Kidney capillary endothelial cell (primary cell): ENCODE results near the gene TBC1D5.

Source experiments
- DNase-seq: peaks from one replicate; pipeline ENCODE4 v3.0.0-alpha.2; 2018; ENCODE audit warnings: low spot score

TBC1D5 gene

DNA sequence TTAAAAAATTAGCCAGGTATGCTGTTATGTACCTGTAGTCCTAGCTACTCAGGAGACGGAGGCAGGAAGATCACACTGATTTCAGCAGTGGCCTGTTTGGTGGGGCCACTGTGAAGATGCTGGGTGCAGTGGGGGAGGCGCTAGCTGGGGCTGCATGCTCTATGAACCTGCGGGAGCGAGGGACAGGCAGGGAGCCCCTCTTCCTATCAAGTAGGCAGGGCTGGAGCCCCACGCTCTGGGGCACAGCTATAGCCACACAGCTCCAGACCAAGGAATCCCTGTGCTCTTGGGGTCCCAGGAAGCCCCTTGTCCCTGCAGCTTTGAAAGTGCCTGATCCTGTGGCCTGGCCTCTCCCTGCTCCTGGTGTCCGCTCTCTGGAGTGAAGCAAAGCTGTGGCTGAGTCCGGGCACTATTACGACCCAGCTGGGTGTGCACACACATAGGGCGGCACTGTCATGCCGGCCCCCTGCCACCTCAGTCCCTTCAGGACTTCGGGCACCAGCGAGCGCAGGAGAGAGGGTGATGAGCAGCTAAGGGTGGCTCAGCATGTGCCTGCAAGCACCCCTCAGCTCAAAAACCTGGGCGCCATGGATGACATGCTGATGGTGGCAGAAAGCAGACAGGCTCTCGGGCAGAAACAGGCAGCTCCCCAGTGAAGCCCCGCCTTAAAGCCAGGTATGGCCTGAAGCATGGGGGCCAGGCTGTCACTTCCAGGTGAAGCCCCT lies 262.6 kb downstream of the TBC1D5 start:
- no peak for DNase-seq

GRCh38 chr3:17478673-17479072 lies 263.8 kb downstream of the TBC1D5 start:
- DNase-seq = peak; percentile 60

DNA sequence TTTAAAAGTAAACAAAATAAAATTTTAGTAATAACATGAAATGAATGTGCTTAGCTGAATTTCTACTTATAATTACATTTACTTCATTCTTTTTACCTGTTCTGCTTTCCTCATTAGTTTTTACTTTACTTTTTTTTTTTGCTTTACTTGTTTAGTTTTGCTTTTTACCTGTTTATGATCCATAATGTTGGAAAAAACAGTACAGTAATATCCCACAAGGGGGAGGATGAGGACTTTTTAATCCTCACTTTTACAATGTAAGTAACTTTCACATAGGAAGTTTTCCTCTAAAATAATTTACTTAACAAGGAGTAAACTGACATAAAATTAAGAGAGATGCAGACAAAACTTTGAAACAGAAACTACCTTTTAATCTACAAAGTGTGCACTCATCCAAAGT lies 268.7 kb downstream of the TBC1D5 start:
- DNase-seq = no peak

DNA sequence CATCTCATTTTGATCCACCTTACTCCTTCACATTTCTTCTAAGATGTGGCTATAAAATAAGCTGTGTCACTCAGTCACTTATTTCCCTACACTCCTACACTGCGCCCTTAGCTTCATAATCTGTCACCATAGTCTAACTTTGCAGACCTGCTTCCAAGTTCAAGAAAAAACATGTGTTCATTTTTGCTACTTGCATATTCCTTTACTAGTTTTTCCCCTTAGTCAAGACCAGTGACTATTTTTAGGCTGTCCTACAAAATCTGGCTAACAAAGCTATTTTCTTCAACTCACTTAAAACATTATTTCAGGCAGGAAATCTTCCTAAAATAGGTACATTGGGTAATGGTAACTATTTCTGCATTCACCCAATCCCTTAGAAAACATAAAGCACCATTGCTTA lies 272.5 kb downstream of the TBC1D5 start:
- no peak for DNase-seq

- no peak for DNase-seq
Observed at GRCh38 chr3:17469520-17469919, 272.9 kb downstream of the TBC1D5 start.

- no peak for DNase-seq
Observed at GRCh38 chr3:17466028-17466427, 276.4 kb downstream of the TBC1D5 start.

GRCh38 chr3:17459470-17459993 lies 282.9 kb downstream of the TBC1D5 start:
- no peak for DNase-seq

GRCh38 chr3:17456650-17457049 lies 285.8 kb downstream of the TBC1D5 start:
- DNase-seq = no peak

DNA sequence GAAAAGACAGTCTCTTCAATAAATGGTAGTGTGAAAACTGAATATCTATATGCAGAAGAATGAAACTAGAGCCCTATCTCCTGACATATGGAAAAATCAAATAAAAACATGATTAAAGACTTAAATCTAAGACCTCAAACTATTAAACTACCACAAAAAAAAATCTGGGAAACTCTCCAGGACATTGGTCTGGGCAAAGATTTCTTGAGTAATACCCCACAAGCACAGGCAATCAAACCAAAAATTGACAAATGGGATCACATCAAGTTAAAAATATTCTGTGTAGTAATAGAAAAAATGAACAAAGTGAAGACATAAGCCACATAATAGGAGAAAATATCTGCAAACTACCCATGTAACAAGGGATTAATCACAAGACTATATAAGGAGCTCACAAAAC lies 286.4 kb downstream of the TBC1D5 start:
- no peak for DNase-seq

GRCh38 chr3:17444865-17445264 lies 297.6 kb downstream of the TBC1D5 start:
- DNase-seq = no peak

GRCh38 chr3:17443142-17443541 lies 299.3 kb downstream of the TBC1D5 start:
- DNase-seq = no peak

DNA sequence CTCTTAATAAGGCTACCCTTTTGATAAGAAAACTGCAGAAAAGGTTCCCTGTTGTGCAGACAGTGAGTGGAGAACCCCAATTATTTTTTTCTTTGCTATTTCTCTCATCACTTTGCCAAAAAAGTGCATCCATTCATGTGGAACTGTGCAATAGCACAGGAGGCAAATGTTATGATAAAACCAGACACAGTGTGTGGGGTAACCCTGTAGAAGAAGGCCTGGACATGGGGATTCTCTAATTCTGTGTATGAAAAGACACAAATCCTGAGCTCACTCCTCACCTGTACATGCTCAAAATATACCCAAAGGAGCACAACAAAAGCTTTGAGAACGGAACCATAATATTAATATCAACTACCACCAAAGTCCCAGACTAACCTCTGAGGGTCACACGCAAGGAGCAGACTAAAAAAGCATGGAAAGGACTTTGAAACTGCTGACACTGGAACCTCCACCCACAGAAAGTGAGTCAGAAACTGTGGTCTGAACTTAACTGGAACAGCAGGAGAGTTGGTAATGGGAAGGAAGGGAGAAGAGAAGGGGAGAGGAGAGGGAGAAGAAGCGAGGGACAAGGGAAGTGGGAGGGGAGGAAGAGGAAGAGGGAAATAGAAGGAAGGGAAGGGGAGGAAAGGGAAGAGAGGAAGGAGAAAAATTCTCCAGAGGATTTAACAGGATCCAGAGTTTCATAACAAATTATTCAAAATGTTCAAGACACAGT lies 299.9 kb downstream of the TBC1D5 start:
- no peak for DNase-seq

- DNase-seq = no peak
Observed at GRCh38 chr3:17433876-17434275, 308.6 kb downstream of the TBC1D5 start.

DNA sequence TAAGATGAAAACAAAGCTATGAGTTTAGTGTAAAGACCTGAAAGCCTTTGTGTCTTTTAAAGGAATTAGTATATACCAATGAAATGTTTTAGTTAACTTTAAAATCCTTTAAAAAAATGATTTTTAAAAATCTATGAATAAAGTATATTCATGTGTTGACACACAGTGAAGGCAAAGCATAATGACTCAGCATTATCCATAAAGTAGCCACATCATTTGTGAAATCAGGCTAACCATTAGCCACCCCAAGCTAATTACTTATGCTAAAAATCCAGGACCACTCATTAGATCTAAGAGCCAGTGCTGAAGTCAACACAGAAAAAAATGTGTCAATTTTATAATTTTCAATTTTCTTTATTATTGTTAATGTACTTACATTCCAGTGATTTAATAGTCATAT lies 310.2 kb downstream of the TBC1D5 start:
- DNase-seq = no peak

DNA sequence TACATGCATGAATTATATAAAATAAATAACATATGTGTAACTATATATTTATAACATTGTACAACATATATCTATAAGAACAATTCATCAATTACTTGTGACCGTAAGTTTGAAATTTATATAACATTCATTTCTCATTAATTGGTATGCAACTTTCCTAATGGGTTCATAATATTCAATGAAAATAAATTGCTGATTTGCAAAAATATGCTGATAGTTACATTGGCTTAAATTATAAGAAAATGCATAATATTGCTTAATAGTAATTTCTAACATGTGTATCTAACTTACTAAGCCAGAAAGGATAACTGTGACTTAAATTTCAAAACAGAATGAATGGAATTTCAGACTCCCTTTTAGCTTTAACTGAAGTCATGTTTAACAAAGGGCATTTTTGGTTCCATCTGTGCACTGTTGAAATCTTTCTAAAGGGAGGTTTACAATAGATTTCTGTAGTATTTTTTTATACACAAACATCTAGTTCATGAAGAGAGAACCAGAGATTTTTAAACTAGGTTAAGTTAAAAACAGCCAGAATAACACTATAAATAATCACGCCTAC lies 310.9 kb downstream of the TBC1D5 start:
- DNase-seq = no peak

GRCh38 chr3:17431004-17431403 lies 311.4 kb downstream of the TBC1D5 start:
- peak; percentile 46 for DNase-seq

GRCh38 chr3:17430582-17430981 lies 311.8 kb downstream of the TBC1D5 start:
- DNase-seq = no peak

DNA sequence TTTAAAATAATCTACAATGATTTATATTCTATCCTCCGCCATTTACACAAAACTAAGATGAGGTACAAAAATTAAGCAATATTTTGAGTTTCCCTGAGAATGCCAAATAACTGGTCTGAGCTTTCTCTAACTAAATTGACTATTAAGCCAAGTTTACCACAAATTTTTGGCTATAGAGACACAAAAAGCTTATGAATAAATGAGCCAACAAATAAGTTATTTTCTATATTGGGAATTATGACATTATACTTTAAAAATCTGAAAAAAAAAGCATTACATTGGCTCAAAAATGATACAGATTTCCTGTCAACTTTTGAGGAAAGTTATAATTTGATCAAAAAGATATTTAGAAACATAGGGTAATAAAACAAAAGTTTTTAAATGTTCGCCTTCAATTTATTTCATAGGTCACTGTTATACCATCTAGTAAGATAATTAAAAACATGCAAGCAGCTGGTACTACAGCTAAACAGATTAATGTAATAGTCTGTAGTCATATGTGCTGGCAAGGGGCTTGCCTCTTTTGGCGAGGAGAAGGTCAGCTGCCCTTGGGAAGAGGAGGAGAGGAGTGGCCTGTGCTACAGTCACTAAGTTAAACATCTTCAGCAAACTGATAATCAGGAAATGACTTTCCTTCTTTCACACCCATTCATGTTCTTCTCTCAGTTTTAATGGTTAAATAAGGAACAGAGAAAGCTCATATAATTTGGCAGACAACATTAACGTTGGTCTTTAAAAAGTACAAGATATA lies 318.5 kb downstream of the TBC1D5 start:
- DNase-seq = no peak

GRCh38 chr3:17422636-17423035 lies 319.8 kb downstream of the TBC1D5 start:
- DNase-seq = no peak

- DNase-seq = no peak
Observed at GRCh38 chr3:17420668-17421067, 321.8 kb downstream of the TBC1D5 start.

GRCh38 chr3:17412950-17413530 lies 329.4 kb downstream of the TBC1D5 start:
- peak; percentile 48 for DNase-seq
